ENCODE data around the gene MESP1.

GRCh38 chr15:89759835-89760234 is 8.8 kb upstream of the MESP1 start:
- TF ChIP-seq CTCF (IDR thresholded peaks at IDR 0.05) (no peak), EZH2 (IDR thresholded peaks at IDR 0.05) (no peak)

Data from neural progenitor cell (in vitro differentiated cells).